GM19455 (cell line): Measurements from ENCODE around the gene PPP2R3C.
"Not testable (repeated sequence)": the region's sequence is repeated elsewhere in the genome, so short reads cannot be mapped to it uniquely, and the experiment has no call there.

Experiments
- ATAC-seq: cut with Tn5 transposase; IDR thresholded peaks from one replicate; pipeline ENCODE4 v1.9.1; 2021; ENCODE audit not compliant: unreplicated experiment

PPP2R3C gene

DNA sequence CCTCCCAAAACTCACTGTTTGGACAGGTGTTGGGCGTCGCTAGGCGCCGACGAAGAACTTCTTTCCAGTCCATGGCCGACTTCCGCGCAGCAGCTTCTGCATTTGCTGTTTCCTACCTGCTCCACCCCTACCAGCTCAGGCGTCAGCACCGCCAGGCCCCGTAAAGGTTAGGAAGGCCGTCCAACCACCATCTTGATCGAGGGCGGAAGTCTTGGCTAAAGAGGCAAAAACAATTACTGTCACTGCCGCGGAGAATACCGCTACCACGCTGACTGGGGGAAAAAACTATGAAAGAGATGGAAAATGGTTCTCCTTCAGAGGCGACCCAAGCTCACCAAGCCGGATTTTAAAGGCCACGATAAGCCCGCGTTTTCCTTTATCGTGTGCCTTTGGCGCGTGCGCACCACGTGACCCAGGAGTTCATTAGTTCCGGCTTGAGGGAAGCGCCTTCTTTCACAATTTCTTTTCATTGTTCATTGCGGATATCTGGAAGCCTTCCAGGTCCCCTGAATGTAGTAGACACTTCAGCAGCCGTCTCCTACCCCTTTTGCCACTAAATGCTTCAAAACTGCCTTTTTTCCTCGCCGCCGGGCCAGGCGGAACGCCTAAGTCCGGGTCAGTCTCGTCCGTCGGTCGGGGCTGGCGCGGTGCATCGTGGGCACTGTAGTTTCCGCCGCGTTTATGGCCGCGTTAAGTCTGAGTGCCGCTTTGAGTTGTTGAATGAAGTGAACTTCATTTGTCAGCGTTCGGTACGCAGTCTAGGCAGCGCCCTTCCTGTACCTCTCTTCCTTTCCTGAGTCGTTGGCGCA is at the start of gene PPP2R3C, which contains the start of gene PRORP:
Gene PPP2R3C, minus strand, starts transcription at position 104 of the 809 bp plus-strand sequence. Its CDS starts 31 bp downstream, at position 73.
Gene PRORP, plus strand, starts transcription at position 666 of the 809 bp plus-strand sequence. CDS start 694 bp downstream, outside the sequence.
- ATAC-seq = peak; percentile 89

DNA sequence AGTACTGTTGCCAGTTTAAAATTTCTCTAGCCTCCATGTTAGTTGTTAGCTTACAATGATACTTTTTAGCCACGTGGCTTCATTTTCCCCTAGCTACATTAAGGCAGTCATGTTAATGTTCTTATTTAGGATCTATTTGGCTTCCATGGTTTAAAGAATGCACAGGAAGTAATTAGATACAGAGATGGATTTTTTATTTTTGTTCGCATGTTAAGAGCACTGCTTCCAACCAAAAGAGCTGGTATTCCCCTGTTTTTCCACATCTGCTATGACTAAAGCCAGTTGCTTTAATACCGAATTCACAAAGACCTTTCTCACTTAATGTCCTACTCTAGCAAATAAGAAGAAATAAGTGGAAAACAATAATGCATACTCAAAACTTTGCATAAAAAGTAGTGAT is 45.7 kb upstream of the PPP2R3C start:
- no peak for ATAC-seq

DNA sequence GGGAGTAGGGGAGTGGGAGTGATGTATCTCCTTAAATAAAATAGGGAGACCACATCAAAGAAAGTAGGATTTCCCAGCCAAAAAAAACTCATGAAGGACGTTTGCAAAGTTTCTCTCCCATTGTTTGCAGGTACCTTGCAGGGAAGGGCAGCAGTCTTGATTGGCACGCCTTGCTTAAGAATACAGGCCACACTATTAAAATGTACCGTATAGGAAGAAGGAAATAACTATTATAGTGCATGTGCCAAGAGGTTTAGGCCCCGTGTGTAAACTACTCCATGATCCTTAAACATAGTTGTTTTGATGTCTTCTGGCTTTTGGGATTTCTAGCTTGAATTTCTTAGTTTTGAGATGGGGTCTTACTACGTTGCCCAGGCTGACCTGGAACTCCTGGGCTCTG is 43.1 kb upstream of the PPP2R3C start:
- no peak for ATAC-seq

DNA sequence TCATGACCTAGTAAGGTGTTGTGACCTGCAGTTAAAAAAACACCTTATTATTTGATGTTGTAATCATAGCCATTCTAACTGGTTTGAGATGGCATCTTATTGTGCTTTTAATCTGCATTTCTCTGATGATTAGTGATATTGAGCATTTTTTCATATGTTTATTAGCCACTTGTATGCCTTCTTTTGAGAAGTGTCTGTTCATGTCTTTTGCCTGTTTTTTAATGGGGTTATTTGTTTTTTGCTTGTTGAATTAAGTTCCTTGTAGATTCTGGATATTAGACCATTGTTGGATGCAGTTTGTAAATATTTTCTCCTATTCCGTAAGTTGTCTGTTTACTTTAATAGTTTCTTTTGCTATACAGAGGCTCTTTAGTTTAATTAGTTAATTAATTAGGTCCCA is 41.6 kb upstream of the PPP2R3C start:
- ATAC-seq = no peak

DNA sequence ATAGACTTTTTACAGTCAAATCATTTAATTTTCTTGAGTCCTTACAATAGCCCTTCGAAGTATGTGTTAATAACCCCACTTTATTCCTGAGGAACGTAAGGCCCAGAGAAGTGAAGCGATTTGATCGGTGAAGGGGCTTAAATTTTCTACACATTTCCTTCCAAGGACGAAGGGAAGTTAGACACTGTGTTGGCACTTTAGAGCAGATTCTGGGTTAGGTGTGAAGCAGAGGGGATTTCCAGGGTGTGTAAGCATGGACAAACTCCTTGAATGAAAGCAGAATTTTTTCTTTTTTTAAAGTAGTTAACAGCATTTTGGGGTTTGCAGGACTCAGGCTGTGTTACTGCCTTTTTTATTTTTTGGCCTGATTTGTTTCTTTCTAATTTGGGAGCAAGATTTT is 39.4 kb upstream of the PPP2R3C start:
- no peak for ATAC-seq

DNA sequence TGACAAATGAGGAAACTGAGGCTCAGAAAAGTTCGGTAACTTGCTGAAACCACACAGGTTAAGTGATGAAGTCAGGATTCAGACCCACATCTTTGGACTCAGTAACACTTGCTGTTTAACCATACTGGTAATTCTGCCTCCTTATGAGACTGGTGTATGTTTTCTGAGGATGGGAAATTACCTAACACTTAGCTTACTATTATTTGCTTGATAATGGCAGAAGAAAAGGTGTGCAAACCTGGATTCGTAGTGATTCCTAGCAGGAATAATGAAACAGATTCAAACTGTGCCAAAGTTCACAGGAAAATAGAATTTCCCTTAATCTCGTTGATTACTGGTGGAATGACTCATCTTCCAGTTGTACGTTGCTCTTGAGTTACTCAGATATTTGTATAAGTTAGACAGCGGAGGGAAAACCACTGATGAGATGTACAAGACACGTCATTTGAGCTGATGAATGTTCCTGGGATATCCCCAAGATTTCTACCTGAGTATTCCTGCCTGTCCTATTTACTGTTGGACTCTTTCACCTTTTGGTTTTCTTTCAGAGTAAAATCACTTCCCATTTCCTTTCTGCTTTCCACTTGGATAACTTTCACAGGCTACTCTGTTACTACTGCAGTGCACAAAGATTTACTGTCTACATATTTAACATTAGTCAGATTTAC is 38.1 kb upstream of the PPP2R3C start:
- no peak for ATAC-seq

DNA sequence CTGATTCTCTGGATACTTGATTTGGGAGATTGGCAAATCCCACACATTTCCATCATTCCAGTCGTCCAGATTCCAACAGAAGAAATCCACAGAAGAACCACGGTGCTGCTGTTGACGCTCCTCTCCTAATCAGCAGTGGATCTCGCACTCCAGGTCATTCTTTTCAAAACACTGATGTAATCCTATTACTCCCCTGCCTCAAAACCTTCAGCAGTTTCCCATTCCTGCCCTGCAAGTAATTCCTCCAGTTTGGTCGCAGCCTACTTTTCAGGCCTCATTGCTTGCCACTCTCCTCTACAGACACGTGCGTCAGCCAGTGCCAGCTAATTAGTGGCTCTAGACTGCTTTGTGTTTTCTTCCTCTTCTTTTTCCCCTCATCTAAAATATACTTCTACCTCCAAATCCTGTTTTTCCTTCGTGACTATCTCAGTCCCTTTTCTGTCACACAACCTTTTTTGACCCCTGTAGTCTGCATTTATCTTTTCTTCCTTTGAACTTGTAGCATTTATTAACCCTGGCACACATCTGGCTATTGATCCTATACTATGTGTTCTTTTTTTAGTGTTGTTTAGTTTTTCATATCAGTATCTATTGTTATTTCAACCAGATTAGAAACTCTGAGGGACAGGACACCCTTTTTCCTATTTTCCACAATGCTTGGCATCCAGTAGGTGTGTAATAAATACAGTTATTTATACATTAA is 37.3 kb upstream of the PPP2R3C start:
- no peak for ATAC-seq

DNA sequence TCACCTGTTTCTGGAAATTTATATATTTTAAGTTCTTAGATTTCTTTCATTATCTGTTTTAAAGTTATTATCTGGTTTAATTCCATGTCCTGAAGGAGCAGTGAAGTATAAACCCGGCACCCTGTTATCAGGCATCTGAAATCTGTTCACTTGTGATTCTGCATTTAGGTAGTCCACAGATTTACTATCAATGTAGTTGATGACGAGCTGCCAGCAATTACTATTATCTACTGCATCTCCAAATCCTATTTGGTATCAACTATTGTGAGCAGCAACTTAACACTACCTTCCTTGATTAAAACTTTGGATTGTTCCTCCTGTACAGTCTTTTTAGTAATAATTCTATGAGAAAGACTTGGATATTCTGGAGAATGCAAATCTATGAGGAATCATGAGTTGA is 36.7 kb upstream of the PPP2R3C start:
- ATAC-seq = no peak

DNA sequence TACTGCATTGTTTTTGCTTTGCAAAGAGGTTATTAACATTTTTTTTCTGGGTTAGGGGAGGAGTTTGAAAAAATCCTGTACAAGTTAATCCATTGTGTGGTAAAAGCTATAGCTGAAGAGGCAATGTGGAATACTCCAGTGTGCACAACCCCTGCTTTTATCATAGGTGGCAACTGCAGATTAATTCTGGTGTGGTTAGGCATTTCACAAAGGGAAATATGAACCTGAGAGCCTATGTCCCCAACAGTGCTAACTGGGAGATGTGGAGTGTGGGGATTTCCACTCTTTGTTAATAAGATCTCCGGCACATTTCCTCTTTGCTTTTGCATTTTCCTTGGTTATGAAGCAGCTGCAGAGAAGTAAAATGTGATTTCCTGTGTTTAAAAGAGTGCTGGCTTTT is 34.2 kb upstream of the PPP2R3C start:
- no peak for ATAC-seq

DNA sequence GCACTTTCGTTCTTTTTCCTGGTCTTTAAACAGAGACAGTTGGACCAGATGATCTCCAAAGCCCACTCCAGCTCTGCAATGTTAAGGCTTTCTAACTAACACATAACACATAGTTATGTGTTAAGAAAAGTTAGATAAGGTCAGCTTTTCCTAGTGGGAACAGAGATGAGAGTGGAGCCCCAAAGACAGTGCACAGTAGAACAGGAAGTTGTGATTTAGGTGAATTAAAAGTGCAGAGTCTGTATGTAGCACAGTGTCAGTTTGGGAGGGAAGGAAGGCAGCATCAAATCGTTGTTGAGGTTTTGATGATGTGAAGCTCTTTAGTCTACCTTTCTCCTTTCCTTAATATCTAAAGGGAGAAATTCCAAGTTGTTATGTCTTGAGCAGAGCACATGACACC is 32.2 kb upstream of the PPP2R3C start:
- ATAC-seq = no peak

DNA sequence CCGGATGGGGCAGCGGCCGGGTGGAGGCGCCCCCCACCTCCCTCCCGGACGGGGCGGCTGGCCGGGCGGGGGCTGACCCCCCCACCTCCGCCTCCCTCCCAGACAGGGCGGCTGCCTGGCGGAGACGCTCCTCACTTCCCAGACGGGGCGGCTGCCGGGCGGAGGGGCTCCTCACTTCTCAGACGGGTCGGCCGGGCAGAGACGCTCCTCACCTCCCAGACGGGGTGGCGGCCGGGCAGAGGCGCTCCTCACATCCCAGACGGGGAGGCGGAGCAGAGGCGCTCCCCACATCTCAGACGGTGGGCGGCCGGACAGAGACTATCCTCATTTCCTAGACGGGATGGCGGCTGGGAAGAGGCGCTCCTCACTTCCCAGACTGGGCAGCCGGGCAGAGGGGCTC is 30.7 kb upstream of the PPP2R3C start:
- ATAC-seq = not testable (repeated sequence)

DNA sequence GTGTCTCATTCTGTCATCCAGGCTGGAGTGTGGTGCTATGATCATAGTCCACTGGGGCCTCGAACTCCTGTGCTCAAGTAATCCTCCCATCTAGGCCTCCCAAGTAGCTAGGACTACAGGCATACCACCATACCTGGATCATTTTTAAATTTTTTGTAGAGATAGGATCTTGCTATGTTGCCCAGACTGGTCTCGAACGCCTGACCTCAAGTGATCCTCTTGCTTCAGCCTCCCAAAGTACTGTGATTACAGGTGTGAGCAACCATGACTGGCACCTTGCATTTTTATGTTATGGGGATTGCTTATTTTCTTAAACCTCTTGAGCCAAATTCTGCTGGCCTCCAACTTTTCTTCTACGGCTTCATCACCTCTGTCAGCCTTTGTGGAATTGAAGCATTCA is 27.4 kb upstream of the PPP2R3C start:
- no peak for ATAC-seq

DNA sequence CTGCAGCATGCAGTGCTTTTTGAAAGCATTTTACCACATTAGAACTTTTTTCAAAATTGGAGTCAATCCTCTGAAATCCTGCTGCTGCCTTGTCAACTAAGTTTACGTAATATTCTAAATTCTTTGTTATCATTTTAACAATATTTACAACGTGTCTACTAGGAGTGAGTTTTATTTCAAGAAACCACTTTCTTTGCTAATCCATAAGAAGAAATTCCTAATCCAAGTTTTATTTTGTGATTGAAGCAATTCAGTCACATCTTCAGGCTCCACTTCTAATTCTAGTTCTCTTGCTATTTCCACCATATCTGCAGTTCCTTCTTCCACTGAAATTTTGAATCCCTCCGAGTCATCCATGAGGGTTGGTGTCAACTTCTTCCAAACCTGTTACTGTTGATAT is 25.9 kb upstream of the PPP2R3C start:
- no peak for ATAC-seq

DNA sequence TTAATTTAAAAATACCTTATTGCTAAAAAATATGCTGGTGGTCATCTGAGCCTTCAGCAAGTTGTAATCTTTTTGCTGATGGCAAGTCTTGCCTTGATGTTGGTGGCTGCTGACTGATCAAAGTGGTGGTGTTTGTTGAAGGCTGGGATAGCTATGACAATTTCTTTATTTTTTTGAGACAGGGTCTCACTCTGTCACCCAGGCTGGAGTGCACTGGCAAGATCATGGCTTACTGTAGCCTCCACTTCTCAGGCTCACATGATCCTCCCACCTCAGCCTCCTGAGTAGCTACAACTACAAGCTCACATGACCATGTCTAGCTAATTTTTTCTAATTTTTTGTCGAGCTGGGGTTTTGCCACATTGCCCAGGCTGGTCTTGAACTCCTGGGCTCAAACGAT is 25.4 kb upstream of the PPP2R3C start:
- ATAC-seq = no peak

DNA sequence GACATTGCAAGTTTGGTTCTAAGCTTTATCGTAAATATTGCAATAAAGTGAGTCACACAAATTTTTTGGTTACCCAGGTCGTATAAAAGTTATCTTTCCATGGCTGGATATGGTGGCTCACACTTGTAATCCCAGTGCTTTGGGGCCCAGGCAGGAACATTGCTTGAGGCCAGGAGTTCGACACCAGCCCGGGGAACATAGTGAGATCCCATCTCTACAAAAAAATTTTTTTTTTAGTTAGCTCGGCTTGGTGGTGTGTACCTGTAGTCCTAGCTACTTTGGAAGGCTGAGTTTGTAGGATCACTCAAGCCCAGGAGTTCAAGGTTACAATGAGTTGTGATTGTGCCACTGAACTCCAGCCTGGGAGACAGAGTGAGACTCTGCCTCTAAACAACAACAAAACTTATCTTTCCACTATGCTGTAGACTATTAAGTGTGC is 24.9 kb upstream of the PPP2R3C start:
- ATAC-seq = no peak

DNA sequence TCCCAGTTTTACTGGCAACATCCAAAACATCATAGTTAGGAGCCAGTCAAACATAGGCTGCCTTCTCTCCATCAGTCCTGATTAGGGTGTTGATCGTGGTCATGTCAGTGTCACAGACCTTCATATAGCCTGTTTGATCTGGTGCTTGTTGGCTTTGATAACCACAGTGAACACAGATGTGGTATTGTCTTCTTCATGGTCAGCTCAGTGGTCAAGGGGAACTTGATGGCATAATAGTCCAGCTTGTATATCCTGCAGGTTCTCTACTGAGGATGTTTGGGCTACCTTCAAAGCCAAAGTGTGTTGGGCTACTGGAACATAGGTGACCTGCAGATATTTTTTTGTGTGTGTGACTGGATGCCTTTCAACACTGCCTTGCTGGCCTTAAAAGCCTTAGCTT is 22.2 kb upstream of the PPP2R3C start:
- no peak for ATAC-seq

DNA sequence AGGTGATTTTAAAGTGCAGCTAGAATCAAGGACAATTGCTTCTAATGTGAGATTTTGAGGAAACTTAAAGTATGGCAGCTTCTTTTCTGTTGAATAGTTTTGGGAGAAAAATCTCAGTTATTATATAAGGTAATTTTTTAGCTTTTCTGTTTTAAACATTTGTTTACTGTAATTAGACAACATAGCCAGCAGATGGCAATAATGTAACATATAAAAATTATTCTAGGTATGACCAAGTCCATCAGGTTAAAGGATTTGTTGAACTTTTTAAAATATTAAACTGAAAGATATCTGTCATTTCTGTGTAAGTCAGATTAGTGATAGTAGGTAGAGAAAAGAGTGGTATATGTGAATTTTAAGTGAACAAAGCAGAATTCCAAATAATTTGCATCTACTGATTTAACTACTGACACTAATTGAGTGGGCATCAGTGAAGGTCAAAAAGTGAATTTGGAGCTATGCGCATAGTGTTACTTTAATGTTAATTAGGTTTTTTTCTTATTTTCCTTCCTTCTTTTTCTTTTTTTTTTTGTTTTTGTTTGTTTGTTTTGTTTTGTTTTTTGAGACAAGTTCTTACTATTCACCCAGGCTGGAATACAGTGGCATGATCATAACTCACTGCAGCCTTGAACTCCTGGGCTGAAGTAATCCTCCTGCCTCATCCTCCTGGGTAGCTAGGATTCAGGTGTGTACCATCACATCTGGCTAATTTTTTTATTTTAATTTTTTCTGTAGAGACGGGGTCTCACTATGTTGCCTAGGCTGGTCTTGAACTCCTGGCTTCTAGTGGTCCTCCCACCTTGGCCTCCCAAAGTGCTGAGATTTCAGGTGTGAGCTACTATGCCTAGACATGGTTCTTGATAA is 19.2 kb upstream of the PPP2R3C start:
- ATAC-seq = no peak

DNA sequence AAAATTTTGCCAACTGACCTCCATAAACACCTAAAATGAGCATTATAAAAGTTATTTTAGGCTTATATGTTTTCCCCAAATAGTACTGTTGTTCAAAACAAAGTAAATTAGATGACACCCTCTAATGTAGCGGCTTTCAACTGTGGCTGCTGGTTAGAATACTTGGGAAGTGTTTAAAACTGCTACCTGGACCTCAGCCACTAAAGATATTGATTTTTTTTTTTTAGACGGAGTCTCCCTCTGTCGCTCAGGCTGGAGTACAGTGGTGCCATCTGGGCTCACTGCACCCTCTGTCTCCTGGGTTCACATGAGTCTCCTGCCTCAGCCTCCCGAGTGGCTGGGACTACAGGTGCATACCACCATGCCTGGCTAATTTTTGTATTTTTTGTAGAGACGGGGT is 16.8 kb upstream of the PPP2R3C start:
- no peak for ATAC-seq

DNA sequence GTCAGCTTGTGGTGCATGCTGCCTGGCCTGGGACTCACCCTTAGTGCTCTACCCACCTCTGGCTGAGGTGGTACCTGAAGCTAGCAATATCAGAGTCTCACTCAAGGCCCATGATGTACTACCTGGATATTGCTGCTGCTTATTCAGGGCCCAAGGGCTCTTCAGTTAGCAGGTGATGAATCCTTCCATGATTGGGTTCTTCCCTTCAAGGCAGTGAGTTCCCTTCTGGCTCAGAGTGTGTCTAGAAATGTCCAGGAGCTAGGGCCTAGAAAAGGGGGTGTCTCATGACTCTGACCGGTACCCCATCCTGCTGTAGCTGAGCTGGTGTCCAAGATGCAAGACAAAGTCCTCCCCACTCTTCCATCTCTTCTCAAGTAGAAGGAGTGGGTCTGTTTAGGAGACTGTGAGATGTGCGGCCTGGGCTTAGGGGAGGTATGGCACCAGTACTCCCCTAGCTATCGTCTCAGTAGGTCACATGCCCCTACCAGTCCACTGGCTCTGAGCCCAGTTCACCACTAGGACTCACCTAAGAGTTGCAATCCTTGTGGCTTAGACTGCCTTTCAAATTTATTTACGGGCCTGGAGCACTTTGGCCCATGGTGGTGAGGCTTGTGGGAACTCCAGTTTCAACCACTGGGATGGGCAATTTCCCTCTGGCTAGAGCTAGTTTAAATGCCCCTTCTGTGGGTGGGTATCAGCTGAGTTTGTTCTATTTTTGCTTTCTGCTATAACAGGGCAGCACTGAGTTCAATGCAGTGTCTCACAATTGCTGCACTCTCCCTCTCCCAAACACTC is 12.7 kb upstream of the PPP2R3C start:
- ATAC-seq = no peak
